Neutrophil (primary cell): ENCODE measurements around the gene SIAH2.

Experiments
- H3K27ac ChIP-seq: fragments of 200-600 bp; sonication (generic); 2 replicates; pipeline ENCODE4 v1.5.1; 2016; ENCODE audit warnings: mild to moderate bottlenecking, moderate library complexity
- H3K27me3 ChIP-seq: fragments of 200-600 bp; sonication (generic); 2 replicates; pipeline ENCODE4 v1.6.0; 2016; ENCODE audit warnings: mild to moderate bottlenecking
- H3K36me3 ChIP-seq: fragments of 200-600 bp; sonication (generic); 2 replicates; pipeline ENCODE4 v1.5.1; 2017
- H3K4me1 ChIP-seq, 2 experiments: fragments of 200-600 bp in 1 of 2; sonication (generic) in 1 of 2; 1 replicate in 1 of 2; 2 replicates in 1 of 2; pipeline versions ENCODE4 v1.5.1 to v1.6.1; 2013 to 2016; ENCODE audit warnings: low read depth in 1 of 2, low read length in 1 of 2, mild to moderate bottlenecking in 1 of 2, moderate library complexity in 1 of 2; ENCODE audit not compliant: control insufficient read depth in 1 of 2, insufficient read depth in 1 of 2
- H3K4me3 ChIP-seq, 2 experiments: fragments of 200-600 bp in 1 of 2; sonication (generic) in 1 of 2; 1 replicate in 1 of 2; 2 replicates in 1 of 2; pipeline ENCODE4 v1.5.1; 2013 to 2016; ENCODE audit warnings: low read depth in 1 of 2, low read length in 1 of 2, mild to moderate bottlenecking in 1 of 2, moderate library complexity in 1 of 2
- H3K9me3 ChIP-seq: fragments of 200-600 bp; sonication (generic); 2 replicates; pipeline ENCODE4 v1.5.1; 2016
- TF ChIP-seq, protein P1 (sequence below): fragments of 200-600 bp; sonication (generic); IDR thresholded peaks from 2 replicates; pipeline ENCODE4 v1.5.1; 2016; ENCODE audit warnings: antibody characterized with exemption

Gene SIAH2

DNA sequence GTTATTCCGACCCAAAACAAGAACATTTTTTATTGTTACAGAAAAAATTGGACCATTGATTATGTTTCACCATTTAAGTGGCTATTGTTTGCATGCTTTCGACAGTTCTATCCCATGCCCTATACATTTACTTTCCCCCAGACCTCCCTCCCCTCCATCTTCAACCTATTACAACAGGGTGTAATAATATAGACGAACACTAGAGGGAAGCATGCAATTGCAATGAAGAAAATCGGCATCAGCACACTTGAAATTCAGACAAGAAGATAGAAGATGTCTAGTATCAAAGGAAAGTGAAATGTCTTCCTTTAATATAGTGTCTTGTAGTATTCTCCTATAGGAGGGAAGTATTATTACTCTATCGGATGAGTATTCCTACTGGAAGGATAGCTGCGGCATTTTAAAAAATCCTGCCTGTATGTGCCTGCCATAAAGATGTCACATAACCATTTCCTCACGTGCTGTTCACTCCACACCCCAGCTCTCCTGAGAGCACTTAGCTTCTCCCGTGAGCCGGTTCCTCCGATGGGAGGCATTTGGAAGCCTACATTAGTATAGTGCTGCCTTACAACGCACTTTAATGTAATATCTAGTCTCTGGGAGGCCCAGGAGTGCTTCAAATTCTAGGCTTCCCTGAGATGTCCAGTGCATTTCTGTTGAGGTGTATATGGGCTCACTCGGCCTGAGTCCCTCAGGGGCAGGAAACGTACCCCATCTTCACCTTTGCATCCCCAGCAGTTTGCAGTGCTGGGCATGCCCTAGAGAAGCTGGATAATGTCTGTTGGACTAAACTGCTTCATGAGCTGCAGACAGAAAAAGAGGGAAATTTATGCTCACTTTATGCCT, 41.5 kb downstream of the SIAH2 start:
- Histone ChIP-seq H3K36me3 (no peaks in the 10 kb centered on the region), H3K4me1 (no peaks in the 10 kb centered on the region), H3K4me3 (no peak overlapping the region), H3K27me3 (no peaks in the 10 kb centered on the region), H3K27ac (no peak overlapping the region), H3K9me3 (no peaks in the 10 kb centered on the region)
- TF ChIP-seq, protein P1, sequence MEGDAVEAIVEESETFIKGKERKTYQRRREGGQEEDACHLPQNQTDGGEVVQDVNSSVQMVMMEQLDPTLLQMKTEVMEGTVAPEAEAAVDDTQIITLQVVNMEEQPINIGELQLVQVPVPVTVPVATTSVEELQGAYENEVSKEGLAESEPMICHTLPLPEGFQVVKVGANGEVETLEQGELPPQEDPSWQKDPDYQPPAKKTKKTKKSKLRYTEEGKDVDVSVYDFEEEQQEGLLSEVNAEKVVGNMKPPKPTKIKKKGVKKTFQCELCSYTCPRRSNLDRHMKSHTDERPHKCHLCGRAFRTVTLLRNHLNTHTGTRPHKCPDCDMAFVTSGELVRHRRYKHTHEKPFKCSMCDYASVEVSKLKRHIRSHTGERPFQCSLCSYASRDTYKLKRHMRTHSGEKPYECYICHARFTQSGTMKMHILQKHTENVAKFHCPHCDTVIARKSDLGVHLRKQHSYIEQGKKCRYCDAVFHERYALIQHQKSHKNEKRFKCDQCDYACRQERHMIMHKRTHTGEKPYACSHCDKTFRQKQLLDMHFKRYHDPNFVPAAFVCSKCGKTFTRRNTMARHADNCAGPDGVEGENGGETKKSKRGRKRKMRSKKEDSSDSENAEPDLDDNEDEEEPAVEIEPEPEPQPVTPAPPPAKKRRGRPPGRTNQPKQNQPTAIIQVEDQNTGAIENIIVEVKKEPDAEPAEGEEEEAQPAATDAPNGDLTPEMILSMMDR = peak; percentile 79

DNA sequence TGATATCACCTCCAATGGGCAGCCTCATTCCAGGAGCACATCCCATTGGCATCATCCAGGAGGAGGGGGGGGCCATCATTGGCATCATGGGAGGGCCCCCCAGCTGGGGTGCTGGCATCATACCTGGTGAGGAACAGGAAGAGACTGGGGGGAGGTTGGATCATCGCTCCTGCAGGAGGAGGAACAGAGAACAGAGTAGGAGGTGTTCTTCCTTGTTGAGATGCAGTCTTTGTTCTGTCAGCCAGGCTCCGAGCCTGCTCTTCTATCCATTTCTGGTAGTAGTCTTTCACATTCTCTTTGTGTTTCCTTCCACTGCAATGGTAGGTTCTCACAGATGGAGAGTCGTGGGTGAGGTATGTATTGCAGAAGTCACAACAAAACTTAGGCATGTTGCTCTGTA, 42.5 kb downstream of the SIAH2 start:
- H3K36me3 ChIP-seq = no peaks in the 10 kb centered on the region
- H3K4me1 ChIP-seq = no peaks in the 10 kb centered on the region
- H3K9me3 ChIP-seq = no peaks in the 10 kb centered on the region
- TF ChIP-seq, protein P1 = no peak
- H3K27ac ChIP-seq = no peak overlapping the region
- no peaks in the 10 kb centered on the region for H3K27me3 ChIP-seq
- no peak overlapping the region for H3K4me3 ChIP-seq

DNA sequence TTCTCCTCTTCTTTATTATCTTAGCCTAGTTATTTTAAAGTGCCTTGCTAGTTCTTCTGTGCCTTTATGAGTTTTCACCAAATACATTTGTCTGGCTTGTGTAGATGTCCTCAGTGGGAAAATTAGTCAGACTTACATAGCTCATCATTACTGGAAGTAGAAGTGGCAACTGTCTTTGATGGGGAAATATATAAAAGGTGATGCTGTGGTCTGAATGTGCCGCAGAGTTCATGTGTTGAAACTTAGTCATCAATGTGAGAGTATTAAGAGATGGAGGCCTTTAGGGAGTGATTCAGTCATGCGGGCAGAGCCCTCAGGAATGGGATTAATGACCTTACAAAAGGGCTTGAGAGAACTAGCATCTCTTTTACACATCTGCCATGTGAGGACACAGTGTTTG, 52.9 kb downstream of the SIAH2 start:
- Histone ChIP-seq H3K4me3 (no peak overlapping the region), H3K9me3 (no peaks in the 10 kb centered on the region), H3K4me1 (no peaks in the 10 kb centered on the region), H3K36me3 (no peaks in the 10 kb centered on the region), H3K27ac (no peak overlapping the region), H3K27me3 (no peaks in the 10 kb centered on the region)
- TF ChIP-seq, protein P1 = no peak

DNA sequence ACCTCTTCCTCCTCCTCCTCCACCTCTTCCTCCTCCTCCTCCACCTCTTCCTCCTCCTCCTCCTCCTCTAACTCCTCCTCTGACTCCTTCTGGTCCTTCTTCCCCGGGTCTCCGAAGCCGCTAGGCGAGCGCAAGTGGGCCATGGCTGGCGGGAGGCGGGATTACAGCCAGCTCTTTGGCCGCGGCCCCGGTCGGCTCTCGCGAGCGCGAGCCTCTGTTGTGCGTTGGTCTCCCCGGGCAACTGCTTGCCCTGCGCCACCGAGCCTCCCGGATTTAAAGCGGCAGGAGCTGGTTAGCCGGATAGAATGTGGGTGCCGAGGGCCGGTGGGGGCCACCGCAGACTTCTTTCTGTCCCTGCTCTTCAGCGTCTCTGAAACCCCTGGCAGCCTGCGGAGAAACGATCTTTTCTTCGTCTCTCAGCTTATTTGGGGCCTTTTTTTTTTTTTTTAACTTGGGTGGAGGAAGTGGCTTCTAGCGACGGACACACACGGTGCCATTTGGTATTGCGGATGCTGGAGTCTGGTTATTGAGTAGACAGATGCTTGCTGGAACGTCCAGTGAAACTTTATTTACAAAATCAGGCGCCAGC, 59.1 kb downstream of the SIAH2 start, which contains the start of gene ERICH6:
ERICH6 (minus strand) TSS at position 165 of the 589 bp plus-strand sequence; CDS start at position 143, 22 bp downstream.
- no peaks in the 10 kb centered on the region for H3K36me3 ChIP-seq
- H3K4me3 ChIP-seq = peak within 1 kb of the TSS; percentile 75 to 76
- peak within 1 kb of the TSS; percentile 74 for H3K27ac ChIP-seq
- TF ChIP-seq, protein P1 = peak; percentile 40
- peaks cover 4 to 8% of the 10 kb centered on the region in 2 experiments for H3K4me1 ChIP-seq
- peaks cover 22% of the 10 kb centered on the region for H3K27me3 ChIP-seq
- H3K9me3 ChIP-seq = no peaks in the 10 kb centered on the region

DNA sequence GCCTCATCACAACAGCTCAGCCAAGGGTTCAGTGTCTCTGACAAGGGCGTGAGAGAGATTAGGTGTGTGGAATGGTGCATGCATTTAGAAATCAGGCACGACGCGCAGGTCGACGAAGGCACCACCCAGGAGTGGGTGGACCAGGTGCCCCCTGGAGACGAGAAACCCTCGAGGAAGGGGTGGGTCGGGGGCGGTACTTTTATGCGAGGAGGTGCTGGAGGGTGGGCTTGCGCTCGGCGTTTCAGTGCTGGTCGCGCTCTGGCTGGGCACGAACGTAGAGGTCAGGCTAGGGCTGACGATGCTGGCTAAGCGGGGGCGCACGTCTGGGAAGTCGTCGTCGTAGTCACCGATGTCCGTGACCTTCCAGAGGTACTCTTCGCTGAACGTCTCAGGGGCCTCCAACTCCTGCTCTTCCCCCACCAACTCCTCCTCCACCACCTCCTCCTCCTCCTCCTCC, 59.6 kb downstream of the SIAH2 start:
- Histone ChIP-seq H3K4me3 (peak overlapping the region; percentile 75 to 76), H3K9me3 (no peaks in the 10 kb centered on the region), H3K4me1 (peaks cover 4 to 8% of the 10 kb centered on the region in 2 experiments), H3K27ac (peak overlapping the region; percentile 74), H3K27me3 (peaks cover 22% of the 10 kb centered on the region), H3K36me3 (no peaks in the 10 kb centered on the region)
- TF ChIP-seq, protein P1 = no peak
